PC-9 (cell line): Measurements from ENCODE around the gene PGP.

Experiments used
- EZH2 ChIP-seq: fragments of 200-600 bp; sonication (generic); IDR thresholded peaks from 2 replicates; pipeline ENCODE4 v1.8.0; 2017; ENCODE audit warnings: antibody characterized with exemption, low read depth
- TF ChIP-seq, protein P1 (sequence below): fragments of 200-600 bp; sonication (generic); conservative IDR thresholded peaks from 2 replicates; pipeline ENCODE4 v1.6.1; 2017; ENCODE audit warnings: mixed run types, antibody characterized with exemption, mild to moderate bottlenecking, moderate library complexity

DNA sequence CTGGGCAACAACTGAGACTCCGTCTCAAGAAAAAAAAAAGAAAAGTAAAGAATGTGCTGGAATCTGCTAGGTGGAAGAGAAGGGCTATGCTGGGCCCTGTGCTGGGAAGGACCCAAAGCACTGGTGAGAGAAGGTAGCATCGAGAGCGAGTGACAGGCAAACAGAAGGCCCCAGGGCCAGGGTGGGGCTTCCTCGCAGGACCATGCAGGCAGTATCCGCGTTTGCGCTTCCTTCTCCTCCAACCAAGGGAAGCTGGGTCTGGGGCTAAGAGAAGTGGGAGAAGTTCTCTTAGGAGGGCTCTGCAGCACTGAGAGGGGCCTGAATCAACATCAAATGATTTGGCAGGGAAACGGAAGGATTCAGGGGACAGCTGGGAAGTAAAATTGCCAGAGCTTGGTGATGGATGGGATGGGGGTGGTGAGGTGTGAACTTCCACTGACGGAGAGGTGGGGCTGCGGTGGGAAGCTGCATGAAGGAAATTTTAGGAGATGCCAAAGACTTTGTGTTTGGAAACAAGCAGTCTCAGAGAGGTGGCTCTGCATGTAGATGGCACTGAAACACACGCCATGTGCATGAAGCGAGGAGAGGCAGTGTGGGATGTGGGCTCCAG is 42.0 kb upstream of the PGP start:
- TF ChIP-seq, protein P1, sequence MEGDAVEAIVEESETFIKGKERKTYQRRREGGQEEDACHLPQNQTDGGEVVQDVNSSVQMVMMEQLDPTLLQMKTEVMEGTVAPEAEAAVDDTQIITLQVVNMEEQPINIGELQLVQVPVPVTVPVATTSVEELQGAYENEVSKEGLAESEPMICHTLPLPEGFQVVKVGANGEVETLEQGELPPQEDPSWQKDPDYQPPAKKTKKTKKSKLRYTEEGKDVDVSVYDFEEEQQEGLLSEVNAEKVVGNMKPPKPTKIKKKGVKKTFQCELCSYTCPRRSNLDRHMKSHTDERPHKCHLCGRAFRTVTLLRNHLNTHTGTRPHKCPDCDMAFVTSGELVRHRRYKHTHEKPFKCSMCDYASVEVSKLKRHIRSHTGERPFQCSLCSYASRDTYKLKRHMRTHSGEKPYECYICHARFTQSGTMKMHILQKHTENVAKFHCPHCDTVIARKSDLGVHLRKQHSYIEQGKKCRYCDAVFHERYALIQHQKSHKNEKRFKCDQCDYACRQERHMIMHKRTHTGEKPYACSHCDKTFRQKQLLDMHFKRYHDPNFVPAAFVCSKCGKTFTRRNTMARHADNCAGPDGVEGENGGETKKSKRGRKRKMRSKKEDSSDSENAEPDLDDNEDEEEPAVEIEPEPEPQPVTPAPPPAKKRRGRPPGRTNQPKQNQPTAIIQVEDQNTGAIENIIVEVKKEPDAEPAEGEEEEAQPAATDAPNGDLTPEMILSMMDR, result no peak
- TF ChIP-seq EZH2, result no peak
